IMR-90 (cell line): Measurements from ENCODE around the gene CYP11A1. TPM values are rescaled to one million over a fixed set of nuclear protein-coding genes. Genes with fewer than 3 reads are reported as not detected.

Experiments
- ATAC-seq: fragments of 200-7000 bp; cut with Tn5 transposase; 2 replicates; pipeline ENCODE4 v1.9.1; 2020; ENCODE audit warnings: low read depth, mild to moderate bottlenecking, moderate library complexity
- BruUV-seq: library from RNA; stranded (reverse); fragments of 400-500 nt; replicated peaks from 2 replicates; lab custom pipeline; 2021; lab: Mats Ljungman, UMichigan
- CTCF ChIA-PET: fragments of 300-600 bp; formaldehyde crosslinking; extraction: SDS; loops from one replicate; lab custom pipeline; 2021; ENCODE audit warnings: antibody characterized with exemption; lab: Yijun Ruan, JAX
- POLR2A ChIA-PET: fragments of 300-600 bp; sonication (Branson Sonifier 250); formaldehyde crosslinking; loops from one replicate; lab custom pipeline; 2022; ENCODE audit warnings: antibody characterized with exemption; ENCODE audit not compliant: unreplicated experiment; lab: Charles Lee
- DNase-seq: peaks from one replicate; pipeline ENCODE4 v3.0.0; 2013
- H2AFZ ChIP-seq: replicated peaks from 2 replicates; pipeline ENCODE3; 2013; ENCODE audit warnings: low read length, mild to moderate bottlenecking; ENCODE audit not compliant: poor library complexity
- H2AK5ac ChIP-seq: 2 replicates; pipeline ENCODE4 v1.6.1; 2013; ENCODE audit warnings: low read depth, low read length, inconsistent platforms
- H2AK9ac ChIP-seq: replicated peaks from 2 replicates; pipeline ENCODE3; 2013; ENCODE audit warnings: mild to moderate bottlenecking, low read depth, low read length, moderate library complexity; ENCODE audit not compliant: poor library complexity
- H2BK120ac ChIP-seq: 2 replicates; pipeline ENCODE4 v1.6.1; 2013; ENCODE audit warnings: low read depth, low read length, inconsistent platforms
- H2BK15ac ChIP-seq: 3 replicates; pipeline ENCODE4 v1.6.1; 2013; ENCODE audit warnings: low read depth, low read length, inconsistent platforms
- H2BK20ac ChIP-seq: 2 replicates; pipeline ENCODE4 v1.6.1; 2013; ENCODE audit warnings: low read depth, mild to moderate bottlenecking, inconsistent platforms, low read length, moderate library complexity
- H2BK5ac ChIP-seq: 2 replicates; pipeline ENCODE4 v1.6.1; 2013; ENCODE audit warnings: mild to moderate bottlenecking, low read depth, low read length, inconsistent platforms; ENCODE audit not compliant: poor library complexity, severe bottlenecking
- H3K14ac ChIP-seq: replicated peaks from 2 replicates; pipeline ENCODE4 v1.6.1; 2013; ENCODE audit warnings: low read depth, low read length, inconsistent platforms
- H3K18ac ChIP-seq: 2 replicates; pipeline ENCODE4 v1.6.1; 2013; ENCODE audit warnings: low read depth, low read length, control low read depth
- H3K23ac ChIP-seq: 2 replicates; pipeline ENCODE4 v1.6.1; 2013; ENCODE audit warnings: low read depth, low read length, inconsistent platforms
- H3K27ac ChIP-seq: 2 replicates; pipeline ENCODE4 v1.5.1; 2013; ENCODE audit warnings: mild to moderate bottlenecking, control low read depth, low read length; ENCODE audit not compliant: insufficient read depth
- H3K27me3 ChIP-seq: 2 replicates; pipeline ENCODE4 v1.6.1; 2013; ENCODE audit warnings: low read length; ENCODE audit not compliant: control insufficient read depth, insufficient read depth
- H3K36me3 ChIP-seq: 2 replicates; pipeline ENCODE4 v1.6.1; 2013; ENCODE audit warnings: low read length, mixed read lengths; ENCODE audit not compliant: control insufficient read depth, insufficient read depth
- H3K4ac ChIP-seq: 2 replicates; pipeline ENCODE4 v1.6.1; 2013; ENCODE audit warnings: low read depth, low read length, inconsistent platforms
- H3K4me1 ChIP-seq: 2 replicates; pipeline ENCODE4 v1.6.1; 2013; ENCODE audit warnings: low read length, mixed read lengths; ENCODE audit not compliant: control insufficient read depth, insufficient read depth
- H3K4me2 ChIP-seq: 2 replicates; pipeline ENCODE4 v1.6.1; 2013; ENCODE audit warnings: low read depth, mild to moderate bottlenecking, control low read depth, low read length, moderate library complexity
- H3K4me3 ChIP-seq: 2 replicates; pipeline ENCODE4 v1.5.1; 2013; ENCODE audit warnings: low read depth, mild to moderate bottlenecking, control low read depth, low read length, moderate library complexity; ENCODE audit not compliant: insufficient read depth
- H3K56ac ChIP-seq: 2 replicates; pipeline ENCODE4 v1.6.1; 2013; ENCODE audit warnings: low read length, inconsistent platforms; ENCODE audit not compliant: insufficient read depth; ENCODE audit errors: extremely low read depth
- H3K79me1 ChIP-seq, 2 experiments: 2 replicates each; pipeline ENCODE4 v1.6.1; 2013; ENCODE audit warnings: low read length in 2 of 2, inconsistent platforms in 1 of 2, low read depth in 1 of 2
- H3K9ac ChIP-seq: 2 replicates; pipeline ENCODE4 v1.6.1; 2013; ENCODE audit warnings: low read depth, low read length, control low read depth
- H3K9me1 ChIP-seq: 2 replicates; pipeline ENCODE4 v1.6.1; 2013; ENCODE audit warnings: low read length, inconsistent platforms; ENCODE audit not compliant: insufficient read depth
- H3K9me3 ChIP-seq: 2 replicates; pipeline ENCODE4 v1.6.1; 2013; ENCODE audit warnings: low read length; ENCODE audit not compliant: control insufficient read depth, insufficient read depth
- H4K20me1 ChIP-seq: 2 replicates; pipeline ENCODE4 v1.6.1; 2013; ENCODE audit warnings: low read length, inconsistent platforms; ENCODE audit not compliant: insufficient read depth
- H4K5ac ChIP-seq: 2 replicates; pipeline ENCODE4 v1.6.1; 2013; ENCODE audit warnings: mild to moderate bottlenecking, low read depth, low read length, control low read depth
- H4K8ac ChIP-seq, 2 experiments: 2 replicates each; pipeline ENCODE4 v1.6.1; 2013; ENCODE audit warnings: low read depth in 2 of 2, low read length in 2 of 2, control low read depth in 1 of 2, inconsistent platforms in 1 of 2
- H4K91ac ChIP-seq: 2 replicates; pipeline ENCODE4 v1.6.1; 2013; ENCODE audit warnings: low read depth, low read length, inconsistent platforms; ENCODE audit not compliant: insufficient read depth
- BHLHE40 ChIP-seq: fragments of 150-350 bp; IDR thresholded peaks from 2 replicates; pipeline ENCODE4 v1.6.1; 2016; ENCODE audit warnings: mild to moderate bottlenecking, low read depth, low read length
- CHD1 ChIP-seq: IDR thresholded peaks from 2 replicates; pipeline ENCODE4 v1.6.1; 2012; ENCODE audit warnings: low read depth, low read length, improper control_type of control experiment
- MAFK ChIP-seq: IDR thresholded peaks from 2 replicates; pipeline ENCODE4 v1.6.1; 2012; ENCODE audit warnings: low read depth, low read length, improper control_type of control experiment
- MAZ ChIP-seq: IDR thresholded peaks from 2 replicates; pipeline ENCODE4 v1.6.1; 2012; ENCODE audit warnings: low read depth, mild to moderate bottlenecking, low read length, improper control_type of control experiment, moderate library complexity, borderline replicate concordance
- RAD21 ChIP-seq: IDR thresholded peaks from 2 replicates; pipeline ENCODE4 v1.6.1; 2012; ENCODE audit warnings: low read length, improper control_type of control experiment
- RCOR1 ChIP-seq: IDR thresholded peaks from 2 replicates; pipeline ENCODE4 v1.6.1; 2012; ENCODE audit warnings: mild to moderate bottlenecking, low read length, improper control_type of control experiment; ENCODE audit not compliant: insufficient replicate concordance
- RFX5 ChIP-seq: IDR thresholded peaks from 2 replicates; pipeline ENCODE4 v1.8.0; 2012; ENCODE audit warnings: low read depth, mild to moderate bottlenecking, low read length, moderate library complexity
- dilution Hi-C: fragments of 300-500 bp; cut with HindIII; formaldehyde crosslinking; loops from one replicate; pipeline ENCODE4 v1.14.3; 2018; ENCODE audit warnings: low sequenced_read_pairs; ENCODE audit not compliant: unreplicated experiment
- in situ Hi-C: fragments of 300-500 bp; cut with MboI; formaldehyde crosslinking; loops from 3 replicates; pipeline ENCODE4 v1.14.3; 2019; ENCODE audit warnings: low sequenced_read_pairs, inconsistent platforms, mixed read lengths
- intact Hi-C: fragments of 100-400 bp; cut with micrococcal nuclease; formaldehyde crosslinking; loops from 2 replicates; pipeline ENCODE4 v1.10.0; 2022
- microRNA-seq, 2 experiments: library from miRNA; stranded (forward) in 1 of 2; unstranded in 1 of 2; fragments of 10-50 nt in 1 of 2; fragments of <30 nt in 1 of 2; gene quantifications in 1 of 2; microRNA quantifications in 1 of 2; one replicate each; pipeline versions ENCODE3 to v1.1.0; 2013 to 2020; ENCODE audit not compliant: insufficient read depth in 1 of 2, insufficient read length in 1 of 2, unreplicated experiment in 1 of 2
- polyA plus RNA-seq, 3 experiments: library from polyadenylated mRNA; depleted of rRNA; stranded (reverse); fragments of >200 nt; gene quantifications; 2 replicates each; pipeline ENCODE4 v1.2.3, GENCODE V29; 2012; ENCODE audit warnings: low replicate concordance in 1 of 3
- small RNA-seq, 5 experiments: library from RNA; depleted of rRNA; stranded (forward); fragments of <200 nt; gene quantifications; one replicate each; pipeline ENCODE3, GENCODE V24; 2012
- total RNA-seq: library from RNA; depleted of rRNA; stranded (reverse); fragments of >200 nt; gene quantifications from 2 replicates; pipeline ENCODE4 v1.2.3, GENCODE V29; 2012; rRNA removed
- TF ChIP-seq, protein P1 (sequence below): fragments of 150-350 bp; IDR thresholded peaks from 2 replicates; pipeline ENCODE4 v1.6.1; 2017; ENCODE audit warnings: mild to moderate bottlenecking, antibody characterized with exemption, low read length, low read depth

CYP11A1 gene
- total and polyA plus RNA-seq, 2 of the 4 experiments (the other 2 are of a cell fraction) = 0.18 to 0.50 TPM

DNA sequence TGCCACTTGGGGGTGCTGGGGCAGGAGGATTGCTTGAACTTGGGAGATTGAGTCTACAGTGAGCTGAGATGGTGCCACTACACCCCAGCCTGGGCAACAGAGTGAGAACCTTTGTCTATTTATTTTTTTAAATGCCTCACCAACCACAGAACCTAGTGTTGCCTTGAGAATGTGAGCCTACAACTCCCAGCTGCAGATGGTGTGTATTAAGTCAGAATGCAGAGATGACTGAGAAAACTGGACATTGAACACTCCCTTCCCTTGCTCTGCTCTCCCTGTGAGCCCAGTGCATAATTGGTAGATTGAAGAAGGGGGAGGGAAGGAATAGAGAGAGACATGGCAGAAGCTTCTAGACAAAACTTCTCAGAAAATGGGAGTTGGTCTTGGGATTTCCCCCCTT is 77.8 kb downstream of the CYP11A1 start:
- TF ChIP-seq MAZ (no peak), RAD21 (no peak), RFX5 (no peak), BHLHE40 (no peak), RCOR1 (no peak), MAFK (no peak), CHD1 (no peak)
- TF ChIP-seq, protein P1, sequence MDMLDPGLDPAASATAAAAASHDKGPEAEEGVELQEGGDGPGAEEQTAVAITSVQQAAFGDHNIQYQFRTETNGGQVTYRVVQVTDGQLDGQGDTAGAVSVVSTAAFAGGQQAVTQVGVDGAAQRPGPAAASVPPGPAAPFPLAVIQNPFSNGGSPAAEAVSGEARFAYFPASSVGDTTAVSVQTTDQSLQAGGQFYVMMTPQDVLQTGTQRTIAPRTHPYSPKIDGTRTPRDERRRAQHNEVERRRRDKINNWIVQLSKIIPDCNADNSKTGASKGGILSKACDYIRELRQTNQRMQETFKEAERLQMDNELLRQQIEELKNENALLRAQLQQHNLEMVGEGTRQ = no peak
- Histone ChIP-seq H3K27me3 (peaks cover 33% of the 10 kb centered on the region), H3K9ac (no peak overlapping the region), H3K36me3 (no peaks in the 10 kb centered on the region), H3K9me3 (no peaks in the 10 kb centered on the region), H2BK120ac (no peak overlapping the region), H3K27ac (no peak overlapping the region), H3K9me1 (no peaks in the 10 kb centered on the region), H4K5ac (no peak overlapping the region), H3K4ac (no peak overlapping the region), H2AFZ (no peak overlapping the region), H3K14ac (no peak overlapping the region), H4K20me1 (no peaks in the 10 kb centered on the region; the same call in 1 of the 2 replicates), H2AK5ac (no peak overlapping the region), H2BK15ac (no peak overlapping the region), H2AK9ac (no peak overlapping the region), H2BK5ac (no peak overlapping the region), H3K23ac (no peak overlapping the region), H2BK20ac (no peak overlapping the region), H3K18ac (no peak overlapping the region), H3K79me1 (no peaks in the 10 kb centered on the region), H3K4me1 (no peaks in the 10 kb centered on the region), H3K56ac (no peak overlapping the region), H3K4me2 (no peak overlapping the region), H3K4me3 (no peak overlapping the region), H4K91ac (no peak overlapping the region), H4K8ac (no peak overlapping the region)
- in situ Hi-C loops = no loop called here
- POLR2A ChIA-PET = no interaction called here
- CTCF ChIA-PET = no interaction called here
- ATAC-seq (no peak), DNase-seq (no peak)
- intact Hi-C loops = no loop called here
- dilution Hi-C loops = no loop called here
- no TSS peak for BruUV-seq

Small RNAs within 50 kb of the gene (microRNA-seq; reads per million reads assigned to microRNA genes)
- gene MIR6881 = 0.37 to 2.1 reads per million in 2 experiments

Small RNAs within 50 kb of the gene (small RNA-seq; reads per million reads assigned to genes)
- gene MIR6881 = 0 reads per million in 5 experiments

Other genes starting within 250 kb of the CYP11A1 start
- gene ISLR2, start 237.1 kb downstream of the CYP11A1 start, total RNA-seq = not detected in 2 replicates
- not detected in 2 replicates for gene ISLR2, start 237.1 kb downstream of the CYP11A1 start, polyA plus RNA-seq (2012; rRNA removed)
- under 0.01 TPM in 2 replicates for gene ISLR, start 193.9 kb downstream of the CYP11A1 start, total RNA-seq
- gene ISLR, start 193.9 kb downstream of the CYP11A1 start, polyA plus RNA-seq (2012; rRNA removed) = 0.79 and 1.0 TPM in 2 replicates
- gene STRA6, start 164.9 kb downstream of the CYP11A1 start, total RNA-seq = not detected in 2 replicates
- gene STRA6, start 164.9 kb downstream of the CYP11A1 start, polyA plus RNA-seq (2012; rRNA removed) = 0.14 and 0.17 TPM in 2 replicates
- gene CCDC33, start 131.3 kb downstream of the CYP11A1 start, total RNA-seq = not detected in 2 replicates
- not detected in 2 replicates for gene CCDC33, start 131.3 kb downstream of the CYP11A1 start, polyA plus RNA-seq (2012; rRNA removed)
- 27.8 and 30.5 TPM in 2 replicates for gene SEMA7A, start 66.3 kb upstream of the CYP11A1 start, total RNA-seq
- 87.3 and 88.1 TPM in 2 replicates for gene SEMA7A, start 66.3 kb upstream of the CYP11A1 start, polyA plus RNA-seq (2012; rRNA removed)
- gene UBL7, start 93.5 kb upstream of the CYP11A1 start, total RNA-seq = 57.8 and 68.1 TPM in 2 replicates
- 78.4 and 80.1 TPM in 2 replicates for gene UBL7, start 93.5 kb upstream of the CYP11A1 start, polyA plus RNA-seq (2012; rRNA removed)
- 2.5 TPM in 2 replicates for gene ARID3B, start 173.6 kb upstream of the CYP11A1 start, total RNA-seq
- gene ARID3B, start 173.6 kb upstream of the CYP11A1 start, polyA plus RNA-seq (2012; rRNA removed) = 5.0 and 5.9 TPM in 2 replicates
- gene CLK3, start 248.2 kb upstream of the CYP11A1 start, total RNA-seq = 114 and 117 TPM in 2 replicates
- gene CLK3, start 248.2 kb upstream of the CYP11A1 start, polyA plus RNA-seq (2012; rRNA removed) = 77.0 and 84.7 TPM in 2 replicates